Psoas muscle (tissue), 8 donors: ENCODE measurements around the gene FUT9. TPM values are rescaled to one million over a fixed set of nuclear protein-coding genes. Genes with fewer than 3 reads are reported as not detected.

Source experiments
- ATAC-seq, 4 donors: fragments of 200-7000 bp; cut with Tn5 transposase; one replicate each; pipeline ENCODE4 v1.9.1; 2020; ENCODE audit warnings: moderate library complexity in 3 of 4, mild to moderate bottlenecking in 2 of 4
- DNase-seq, 2 donors: peaks; one replicate each; pipeline ENCODE4 v3.0.0-alpha.2; 2020
- H3K27ac ChIP-seq: fragments of 200-600 bp; one replicate; pipeline ENCODE4 v1.8.0; 2022
- H3K27me3 ChIP-seq, 3 donors: fragments of 200-600 bp in 1 of 3; one replicate each; pipeline versions ENCODE4 v1.6.1 to v1.8.0; 2013 to 2022; ENCODE audit warnings: low read length in 2 of 3, mild to moderate bottlenecking in 2 of 3, moderate library complexity in 1 of 3; ENCODE audit not compliant: insufficient read depth in 3 of 3
- H3K36me3 ChIP-seq, 2 donors: fragments of 200-600 bp in 1 of 2; one replicate each; pipeline versions ENCODE4 v1.6.1 to v1.8.0; 2013 to 2022; ENCODE audit warnings: low read depth in 1 of 2, mild to moderate bottlenecking in 1 of 2, moderate library complexity in 1 of 2; ENCODE audit not compliant: insufficient read depth in 1 of 2
- H3K4me1 ChIP-seq: fragments of 200-600 bp; one replicate; pipeline ENCODE4 v1.8.0; 2022
- H3K4me3 ChIP-seq: fragments of 200-600 bp; one replicate; pipeline ENCODE4 v1.8.0; 2022; ENCODE audit warnings: mild to moderate bottlenecking
- H3K9me3 ChIP-seq: fragments of 200-600 bp; one replicate; pipeline ENCODE4 v1.8.0; 2022
- CTCF ChIP-seq: fragments of 200-600 bp; IDR thresholded peaks from one replicate; pipeline ENCODE4 v1.8.0; 2022; ENCODE audit warnings: antibody characterized with exemption
- WGBS, 3 donors: extraction: QIAGEN DNeasy Blood & Tissue Kit; methylation state at CpG; one replicate each; pipeline versions ENCODE4 v1.1.6 to v1.1.7; 2013; 5-methylcytosine and 5-hydroxymethylcytosine counted together
- intact Hi-C, 2 donors: fragments of 100-400 bp; cut with DNase I; formaldehyde crosslinking; loops; one replicate each; pipeline versions ENCODE4 v1.11.0 to v1.14.2; 2022
- polyA plus RNA-seq, 3 donors: library from polyadenylated mRNA; stranded (reverse); fragments of 200-250 nt; gene quantifications; one replicate each; pipeline ENCODE4 v1.2.3, GENCODE V29; 2013
- total RNA-seq, 4 donors: library from RNA; stranded (reverse); fragmentation: NEBNext Ultra II Directional in 2 of 4; extraction: Animal tissue kit (Norgen Biotek cat#: 25700) in 2 of 4; gene quantifications; one replicate each; pipeline versions ENCODE4 v1.2.1 to v1.2.4, GENCODE V29; 2021 to 2023
- donor health status: healthy with polysubstance abuse.
- donor health status: DM: no; HTN: no; CAD: no; lungs with moderate emphysema.
- donor health status: Bipolar disorder and iron deficiency.
- donor health status: healthy.
- donor health status: DM: yes; HTN: yes; CAD: no.
- donor health status: DM: no; HTN: no; CAD: no.
- donor health status: DM: no; HTN: no; CAD: no.
- donor health status: DM: yes; HTN: yes; CAD: no.

The FUT9 gene
- total and polyA plus RNA-seq, 7 donors: 0.01 TPM; not detected in 5

GRCh38 chr6:96162711-96163120, 146.9 kb downstream of the FUT9 start:
- no peak for TF ChIP-seq CTCF
- intact Hi-C loops: no loop called here
- Histone ChIP-seq H3K27me3 (no peaks in the 10 kb centered on the region), H3K27ac (no peak overlapping the region), H3K4me1 (no peaks in the 10 kb centered on the region), H3K4me3 (no peak overlapping the region), H3K36me3 (no peaks in the 10 kb centered on the region), H3K9me3 (no peaks in the 10 kb centered on the region)
- WGBS, 3 donors: 8 to 15% (median 13%) methylated on average over 2 of the region's 2 CpGs
- ATAC-seq (no peak), DNase-seq (no peak)

DNA sequence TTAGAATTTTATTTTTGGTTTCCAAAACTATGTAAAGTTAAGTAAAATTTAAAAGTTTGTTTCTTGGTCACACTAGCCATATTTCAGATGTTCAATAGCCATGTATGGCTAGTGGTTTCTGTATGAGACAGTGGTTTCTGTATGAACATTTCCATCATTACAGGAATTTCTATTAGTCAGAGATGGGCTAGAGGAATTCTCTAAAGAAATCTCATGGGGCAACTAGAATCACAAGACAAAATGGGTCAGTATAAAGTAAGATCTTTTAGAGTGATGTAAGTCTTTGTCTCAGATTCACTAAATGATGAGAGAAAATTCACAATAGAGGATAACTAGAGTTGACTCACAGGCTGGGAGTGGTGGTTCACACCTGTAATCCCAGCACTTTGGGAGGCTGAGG, 149.0 kb downstream of the FUT9 start:
- Histone ChIP-seq H3K4me3 (no peak overlapping the region), H3K27me3 (no peaks in the 10 kb centered on the region), H3K27ac (no peak overlapping the region), H3K9me3 (no peaks in the 10 kb centered on the region), H3K4me1 (no peaks in the 10 kb centered on the region), H3K36me3 (no peaks in the 10 kb centered on the region)
- DNase-seq: no peak
- intact Hi-C loops: no loop called here
- no peak for ATAC-seq
- TF ChIP-seq CTCF: no peak

- no peak for ATAC-seq
- Histone ChIP-seq H3K4me3 (no peak overlapping the region), H3K36me3 (no peaks in the 10 kb centered on the region), H3K9me3 (no peaks in the 10 kb centered on the region), H3K27ac (no peak overlapping the region), H3K27me3 (no peaks in the 10 kb centered on the region), H3K4me1 (no peaks in the 10 kb centered on the region)
- intact Hi-C loops: no loop called here
- WGBS, 3 donors: 66 to 75% (median 68%) methylated on average over 2 of the region's 2 CpGs
- DNase-seq: no peak
- no peak for TF ChIP-seq CTCF
Measured at GRCh38 chr6:96171112-96171511, 155.3 kb downstream of the FUT9 start.

GRCh38 chr6:96184798-96185197, 169.0 kb downstream of the FUT9 start:
- no peak for DNase-seq
- Histone ChIP-seq H3K36me3 (no peaks in the 10 kb centered on the region), H3K27me3 (no peaks in the 10 kb centered on the region), H3K4me3 (no peak overlapping the region), H3K27ac (no peak overlapping the region), H3K4me1 (no peaks in the 10 kb centered on the region), H3K9me3 (no peaks in the 10 kb centered on the region)
- ATAC-seq: no peak
- TF ChIP-seq CTCF: no peak
- intact Hi-C loops: no loop called here
- 1 to 24% (median 2%) methylated on average over 2 of the region's 2 CpGs for WGBS, 3 donors

DNA sequence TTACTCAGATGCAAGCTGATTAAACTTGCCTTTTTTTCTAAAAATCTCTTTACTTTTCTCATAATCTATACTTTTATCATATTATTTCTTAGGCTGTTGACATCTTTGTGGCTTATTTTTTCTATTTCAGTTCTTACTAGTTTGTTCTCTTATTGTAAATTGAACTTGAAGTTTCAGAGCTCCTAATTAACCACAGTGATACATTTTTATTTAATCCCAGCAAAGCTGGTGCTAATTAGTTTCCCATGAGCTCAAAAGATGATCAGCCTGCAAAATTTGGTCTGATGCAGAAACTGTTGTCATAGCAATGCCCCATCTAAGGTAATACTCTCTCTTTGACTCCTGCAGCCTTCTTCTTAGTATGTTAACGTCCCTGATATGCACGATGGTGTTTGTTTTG, 170.3 kb downstream of the FUT9 start:
- 57 to 69% (median 63%) methylated on average over 2 of the region's 2 CpGs for WGBS, 3 donors
- ATAC-seq: no peak
- Histone ChIP-seq H3K4me3 (no peak overlapping the region), H3K36me3 (no peaks in the 10 kb centered on the region), H3K9me3 (no peaks in the 10 kb centered on the region), H3K27ac (no peak overlapping the region), H3K27me3 (no peaks in the 10 kb centered on the region), H3K4me1 (no peaks in the 10 kb centered on the region)
- TF ChIP-seq CTCF: no peak
- intact Hi-C loops: no loop called here
- no peak for DNase-seq
